ENCODE results near the gene PLK5. TPM values are rescaled to one million over a fixed set of nuclear protein-coding genes. Genes with fewer than 3 reads are reported as not detected.

PLK5 gene
- total RNA-seq, 1 donor from 2014 or later = 0.12 TPM

DNA sequence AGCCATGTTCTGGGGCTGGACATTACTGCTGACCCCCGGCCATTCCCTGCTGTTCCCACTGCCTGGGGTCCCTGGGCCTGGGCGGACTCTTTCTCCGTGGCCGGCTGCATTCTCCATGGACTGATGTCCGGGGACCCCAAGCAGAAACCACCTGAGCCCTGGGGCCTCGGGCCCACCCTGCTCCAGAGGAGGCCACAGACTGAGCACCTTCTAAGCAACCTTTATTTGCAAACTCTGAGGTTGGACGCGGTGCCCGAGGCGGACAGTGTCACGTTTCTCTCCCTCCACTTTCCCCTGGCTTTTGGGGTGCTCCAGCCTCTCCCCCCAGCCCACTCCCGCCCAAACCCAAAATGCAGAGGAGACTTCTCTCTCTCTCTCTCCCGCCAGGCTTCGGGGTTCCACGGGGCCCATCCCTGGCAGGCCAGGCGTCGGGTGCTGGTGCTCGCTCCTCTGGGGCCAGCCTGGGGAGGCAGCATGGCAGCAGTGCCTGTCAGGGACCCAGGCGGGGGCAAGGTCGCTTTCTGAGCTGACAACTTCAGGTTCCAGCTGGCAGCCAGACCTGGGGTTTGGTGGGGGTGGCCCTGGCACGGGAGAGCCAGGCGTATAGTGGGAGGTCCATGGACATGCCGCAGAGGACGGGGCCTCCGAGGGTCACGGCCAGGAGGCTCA is 42.5 kb upstream of the PLK5 start:
- Mint-ChIP-seq H3K4me1 (ENCODE audit: low read depth) (peaks cover 16% of the 10 kb centered on the region), H3K9me3 (ENCODE audit: low read depth) (no peaks in the 10 kb centered on the region), H3K4me3 (ENCODE audit: unreplicated experiment) (no peak overlapping the region), H3K36me3 (ENCODE audit: low read depth) (peaks cover 3% of the 10 kb centered on the region), H3K27me3 (ENCODE audit: low read depth) (no peaks in the 10 kb centered on the region), H3K27ac (ENCODE audit: unreplicated experiment) (no peak overlapping the region)
- DNase-seq (ENCODE audit: low spot score) = no peak
- TF ChIP-seq, protein P1, sequence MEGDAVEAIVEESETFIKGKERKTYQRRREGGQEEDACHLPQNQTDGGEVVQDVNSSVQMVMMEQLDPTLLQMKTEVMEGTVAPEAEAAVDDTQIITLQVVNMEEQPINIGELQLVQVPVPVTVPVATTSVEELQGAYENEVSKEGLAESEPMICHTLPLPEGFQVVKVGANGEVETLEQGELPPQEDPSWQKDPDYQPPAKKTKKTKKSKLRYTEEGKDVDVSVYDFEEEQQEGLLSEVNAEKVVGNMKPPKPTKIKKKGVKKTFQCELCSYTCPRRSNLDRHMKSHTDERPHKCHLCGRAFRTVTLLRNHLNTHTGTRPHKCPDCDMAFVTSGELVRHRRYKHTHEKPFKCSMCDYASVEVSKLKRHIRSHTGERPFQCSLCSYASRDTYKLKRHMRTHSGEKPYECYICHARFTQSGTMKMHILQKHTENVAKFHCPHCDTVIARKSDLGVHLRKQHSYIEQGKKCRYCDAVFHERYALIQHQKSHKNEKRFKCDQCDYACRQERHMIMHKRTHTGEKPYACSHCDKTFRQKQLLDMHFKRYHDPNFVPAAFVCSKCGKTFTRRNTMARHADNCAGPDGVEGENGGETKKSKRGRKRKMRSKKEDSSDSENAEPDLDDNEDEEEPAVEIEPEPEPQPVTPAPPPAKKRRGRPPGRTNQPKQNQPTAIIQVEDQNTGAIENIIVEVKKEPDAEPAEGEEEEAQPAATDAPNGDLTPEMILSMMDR (IDR thresholded peaks at IDR 0.05) = no peak

DNA sequence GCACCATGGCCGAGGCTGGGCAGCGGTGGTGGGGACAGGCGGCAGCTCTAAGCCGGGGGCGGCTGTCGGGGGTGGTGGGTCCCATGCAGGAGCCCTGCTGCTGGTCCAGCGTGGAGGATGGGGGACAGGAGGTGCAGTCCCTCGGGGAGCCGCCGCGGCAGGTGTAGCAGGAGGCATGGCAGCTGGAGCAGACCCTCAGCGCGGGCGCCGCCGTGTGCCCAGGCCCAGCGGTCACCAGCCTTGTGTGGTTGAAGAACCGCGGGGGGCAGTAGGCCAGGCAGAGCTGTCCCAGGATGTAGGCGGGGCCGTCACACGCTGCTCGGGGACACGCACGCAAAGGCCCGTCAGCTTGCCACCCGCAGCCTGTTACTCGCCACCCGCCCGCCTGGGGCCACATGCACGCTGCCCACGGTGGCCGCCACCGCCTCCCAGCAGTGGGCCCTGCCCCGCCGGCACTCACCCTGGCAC is 42.0 kb upstream of the PLK5 start:
- DNase-seq (ENCODE audit: low spot score) = peak; percentile 94
- H3K4me1 Mint-ChIP-seq (ENCODE audit: low read depth) = peaks cover 16% of the 10 kb centered on the region
- TF ChIP-seq, protein P1 (IDR thresholded peaks at IDR 0.05) = no peak
- no peak overlapping the region for H3K27ac Mint-ChIP-seq (ENCODE audit: unreplicated experiment)
- H3K9me3 Mint-ChIP-seq (ENCODE audit: low read depth) = no peaks in the 10 kb centered on the region
- H3K36me3 Mint-ChIP-seq (ENCODE audit: low read depth) = peaks cover 3% of the 10 kb centered on the region
- no peaks in the 10 kb centered on the region for H3K27me3 Mint-ChIP-seq (ENCODE audit: low read depth)
- no peak overlapping the region for H3K4me3 Mint-ChIP-seq (ENCODE audit: unreplicated experiment)

DNA sequence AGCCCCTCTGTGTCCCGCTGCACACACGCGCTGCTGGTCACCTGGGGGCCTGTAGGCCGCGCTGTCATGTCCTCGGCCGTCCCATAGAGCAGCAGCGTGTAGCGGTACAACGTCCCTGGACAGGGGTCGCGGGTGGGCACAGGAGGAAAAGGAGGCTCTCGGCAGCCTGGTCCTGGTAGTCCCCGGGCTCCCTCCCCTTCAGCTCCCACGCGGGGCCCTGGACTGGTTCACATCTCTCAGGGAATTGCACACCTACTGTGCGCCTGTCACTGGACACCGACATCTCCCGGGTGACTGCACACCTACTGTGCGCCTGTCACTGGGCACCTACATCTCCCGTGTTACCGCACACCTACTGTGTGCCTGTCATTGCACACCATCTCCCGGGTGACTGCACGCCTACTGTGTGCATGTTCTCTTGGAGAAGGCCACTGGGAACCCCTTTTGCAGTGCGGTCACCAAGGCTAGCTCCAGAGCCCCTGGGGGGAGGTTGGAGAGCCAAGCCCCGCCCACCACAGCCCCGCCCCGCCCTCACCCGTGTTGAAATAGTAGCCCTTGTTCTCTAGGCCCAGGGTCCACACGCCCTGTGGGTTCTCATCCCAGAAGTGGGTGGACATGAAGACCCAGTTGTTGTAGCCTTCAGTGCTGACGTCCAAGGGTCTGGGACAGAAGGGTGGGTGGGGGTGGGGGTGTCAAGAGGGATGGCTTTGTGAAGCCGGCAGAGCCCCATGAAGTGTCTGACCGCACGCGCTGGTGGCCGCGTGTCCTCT is 41.3 kb upstream of the PLK5 start:
- Mint-ChIP-seq H3K4me1 (ENCODE audit: low read depth) (peaks cover 12% of the 10 kb centered on the region), H3K9me3 (ENCODE audit: low read depth) (no peaks in the 10 kb centered on the region), H3K4me3 (ENCODE audit: unreplicated experiment) (no peak overlapping the region), H3K27me3 (ENCODE audit: low read depth) (no peaks in the 10 kb centered on the region), H3K27ac (ENCODE audit: unreplicated experiment) (no peak overlapping the region), H3K36me3 (ENCODE audit: low read depth) (peaks cover 1% of the 10 kb centered on the region)
- TF ChIP-seq, protein P1 (IDR thresholded peaks at IDR 0.05) = no peak
- DNase-seq (ENCODE audit: low spot score) = peak; percentile 90

DNA sequence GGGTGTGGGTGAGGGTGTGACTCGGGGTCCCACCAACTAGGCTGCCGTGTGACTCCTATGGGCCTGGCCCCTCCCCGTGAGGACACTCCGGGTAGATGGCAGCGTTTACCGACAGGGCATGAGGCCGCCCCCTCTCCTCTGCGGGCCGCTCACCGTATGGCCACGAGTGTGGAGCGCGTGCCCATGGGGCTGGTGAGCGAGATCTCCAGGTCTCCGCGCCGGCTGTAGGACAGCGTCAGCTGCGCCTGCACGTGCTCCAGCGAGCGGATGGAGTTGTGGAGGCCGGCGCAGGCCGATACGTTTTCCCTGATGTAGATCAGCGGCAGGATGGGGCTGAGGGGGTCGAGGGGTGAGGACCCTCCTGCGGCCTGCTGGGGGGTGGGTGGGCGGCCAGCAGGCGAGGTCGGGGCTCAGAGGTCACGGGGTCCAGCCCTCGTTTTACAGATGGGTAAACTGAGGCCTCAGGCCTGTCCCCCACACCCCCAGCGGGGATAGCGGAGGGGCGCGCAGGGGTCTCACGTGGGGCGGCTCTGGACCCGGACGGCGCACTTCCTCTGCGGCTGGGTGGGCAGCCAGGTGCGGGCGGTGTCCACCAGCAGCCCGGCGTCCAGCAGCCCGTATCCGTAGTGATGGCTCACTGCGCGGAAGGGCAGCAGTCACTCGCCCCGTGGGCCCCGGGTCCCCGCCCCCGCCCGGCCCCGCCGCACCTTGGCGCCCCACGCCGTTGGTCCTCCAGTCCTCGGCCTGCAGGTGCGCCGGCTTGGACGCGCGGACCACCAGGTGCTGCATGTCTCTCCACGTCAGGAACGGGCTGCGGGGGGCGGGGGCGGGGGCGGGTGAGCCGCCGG is 40.5 kb upstream of the PLK5 start:
- DNase-seq (ENCODE audit: low spot score) = no peak
- TF ChIP-seq, protein P1 (IDR thresholded peaks at IDR 0.05) = no peak
- Mint-ChIP-seq H3K36me3 (ENCODE audit: low read depth) (peaks cover 1% of the 10 kb centered on the region), H3K27ac (ENCODE audit: unreplicated experiment) (no peak overlapping the region), H3K4me1 (ENCODE audit: low read depth) (peaks cover 5% of the 10 kb centered on the region), H3K4me3 (ENCODE audit: unreplicated experiment) (no peak overlapping the region), H3K27me3 (ENCODE audit: low read depth) (no peaks in the 10 kb centered on the region), H3K9me3 (ENCODE audit: low read depth) (no peaks in the 10 kb centered on the region)

DNA sequence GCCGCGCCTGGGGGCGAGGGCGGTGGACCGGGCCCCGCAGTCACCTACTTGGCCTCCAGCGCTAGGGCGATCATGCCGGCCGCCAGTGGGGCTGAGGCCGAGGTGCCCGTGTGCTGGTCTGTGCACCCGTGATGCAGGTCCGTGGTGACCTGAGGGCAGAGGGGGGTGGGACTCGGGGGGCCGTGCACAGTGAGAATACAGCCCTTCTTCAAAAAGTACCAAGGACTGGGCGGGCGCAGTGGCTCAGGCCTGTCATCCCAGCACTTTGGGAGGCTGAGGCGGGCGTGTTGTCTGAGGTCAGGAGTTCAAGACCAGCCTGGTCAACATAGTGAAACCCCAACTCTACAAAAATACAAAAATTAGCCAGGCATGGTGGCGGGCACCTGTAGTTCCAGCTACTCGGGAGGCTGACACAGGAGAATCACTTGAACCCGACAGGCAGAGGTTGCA is 39.9 kb upstream of the PLK5 start:
- TF ChIP-seq, protein P1 (IDR thresholded peaks at IDR 0.05) = no peak
- Mint-ChIP-seq H3K27me3 (ENCODE audit: low read depth) (no peaks in the 10 kb centered on the region), H3K9me3 (ENCODE audit: low read depth) (no peaks in the 10 kb centered on the region), H3K36me3 (ENCODE audit: low read depth) (peaks cover under 1% of the 10 kb centered on the region), H3K4me3 (ENCODE audit: unreplicated experiment) (no peak overlapping the region), H3K27ac (ENCODE audit: unreplicated experiment) (no peak overlapping the region), H3K4me1 (ENCODE audit: low read depth) (peaks cover 3% of the 10 kb centered on the region)
- DNase-seq (ENCODE audit: low spot score) = no peak

Measured in chondrocyte (in vitro differentiated cells).